GM19193 (cell line): ENCODE data around the gene TTC34.

Experiments used
- POLR2A ChIP-seq: IDR thresholded peaks from 4 replicates; pipeline ENCODE4 v1.6.1; 2011; ENCODE audit not compliant: insufficient read depth, insufficient read length; ENCODE audit errors: extremely low read depth

Gene TTC34, protein sequence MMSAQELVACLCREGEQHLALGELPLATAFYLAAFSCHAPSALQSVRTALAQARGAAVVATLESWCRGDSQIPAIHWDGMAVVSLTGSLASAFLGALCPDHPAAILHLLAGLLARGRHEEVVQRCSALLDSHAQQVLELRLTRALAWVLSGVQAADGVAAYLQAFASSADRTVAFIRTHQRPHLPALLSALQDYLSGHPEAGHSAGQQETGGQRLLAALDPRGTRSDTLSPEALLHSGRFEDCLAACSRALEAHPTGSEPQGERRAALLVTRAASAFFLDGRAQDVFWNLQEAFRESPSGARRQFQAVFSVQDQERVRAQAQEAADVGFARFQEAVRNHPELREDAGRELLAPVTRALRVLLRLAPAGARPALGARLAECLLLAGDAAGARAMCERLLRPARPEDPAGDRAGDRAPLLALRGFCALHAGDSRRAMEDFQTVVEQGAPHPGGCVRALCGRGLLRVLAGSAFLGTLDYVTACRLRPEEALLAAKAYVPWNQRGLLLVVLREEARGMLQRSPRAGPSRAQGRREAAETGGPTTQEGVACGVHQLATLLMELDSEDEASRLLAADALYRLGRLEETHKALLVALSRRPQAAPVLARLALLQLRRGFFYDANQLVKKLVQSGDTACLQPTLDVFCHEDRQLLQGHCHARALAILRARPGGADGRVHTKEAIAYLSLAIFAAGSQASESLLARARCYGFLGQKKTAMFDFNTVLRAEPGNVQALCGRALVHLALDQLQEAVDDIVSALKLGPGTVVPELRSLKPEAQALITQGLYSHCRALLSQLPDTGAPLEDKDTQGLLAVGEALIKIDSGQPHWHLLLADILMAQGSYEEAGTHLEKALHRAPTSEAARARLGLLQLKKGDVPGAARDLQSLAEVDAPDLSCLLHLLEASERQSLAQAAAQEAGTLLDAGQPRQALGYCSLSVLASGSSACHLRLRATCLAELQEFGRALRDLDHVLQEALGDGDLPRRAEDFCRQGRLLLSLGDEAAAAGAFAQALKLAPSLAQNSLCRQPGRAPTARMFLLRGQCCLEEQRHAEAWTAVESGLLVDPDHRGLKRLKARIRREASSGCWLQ

DNA sequence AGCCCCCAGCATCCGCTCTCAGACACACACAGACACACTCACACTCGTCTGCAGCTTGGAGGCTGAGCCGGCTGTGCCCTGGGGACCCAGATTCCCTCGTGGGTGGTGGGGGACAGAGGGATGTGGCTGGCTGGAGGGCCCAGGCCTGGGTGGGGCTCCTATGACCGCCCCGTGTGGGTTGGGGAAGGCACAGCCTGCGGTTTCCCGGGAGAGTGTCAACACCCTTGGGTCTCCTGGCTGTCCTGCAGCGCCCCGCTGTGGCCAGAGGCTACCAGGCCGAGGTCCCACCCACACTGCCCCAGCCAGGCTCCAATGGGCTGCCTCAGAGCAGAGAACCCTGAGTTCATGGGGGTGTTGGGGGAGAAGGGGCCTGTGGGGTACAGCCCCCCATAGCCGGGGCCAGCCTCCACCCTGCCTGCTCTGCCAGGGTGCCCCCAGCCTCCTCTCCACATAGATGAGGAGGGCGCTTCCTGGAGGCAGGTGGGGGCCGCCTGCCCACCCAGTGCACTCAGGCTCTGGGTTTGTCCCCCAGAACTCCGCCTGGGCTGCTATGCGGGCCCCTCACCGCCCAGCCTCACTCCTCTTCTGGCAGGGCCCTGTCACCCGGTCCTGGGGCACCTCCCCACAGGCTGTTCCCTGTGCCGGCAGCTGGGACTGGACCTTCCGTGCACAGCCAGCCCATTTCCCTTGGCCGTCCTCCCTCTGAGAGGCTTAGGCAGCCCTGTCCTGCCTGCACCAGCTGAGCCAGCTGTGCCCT is at the start of gene TTC34:
Gene TTC34 (minus strand): TSS at position 159 of the 757 bp plus-strand sequence. CDS start 866 bp downstream, outside the sequence.
- no peak for TF ChIP-seq POLR2A

DNA sequence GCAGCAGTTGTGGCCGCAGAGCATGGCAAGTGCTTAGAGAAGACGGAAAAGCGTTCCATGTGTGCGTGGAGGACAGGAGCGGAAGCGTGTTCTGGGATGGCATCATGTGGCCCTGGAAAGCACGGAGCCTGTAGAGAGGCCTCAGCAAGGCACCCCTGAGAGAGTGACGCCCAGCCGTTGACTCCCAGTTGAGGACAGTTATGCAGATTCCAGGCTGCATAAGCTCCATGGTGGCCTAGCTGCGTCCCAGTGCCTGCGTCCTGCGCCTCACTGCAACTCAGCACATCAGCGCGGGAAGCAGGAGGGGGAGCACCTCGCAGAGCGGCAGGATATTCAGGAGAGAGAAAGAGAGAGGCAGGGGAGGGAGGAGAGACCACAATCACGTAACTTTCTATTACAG is 49.0 kb upstream of the TTC34 start:
- no peak for TF ChIP-seq POLR2A

DNA sequence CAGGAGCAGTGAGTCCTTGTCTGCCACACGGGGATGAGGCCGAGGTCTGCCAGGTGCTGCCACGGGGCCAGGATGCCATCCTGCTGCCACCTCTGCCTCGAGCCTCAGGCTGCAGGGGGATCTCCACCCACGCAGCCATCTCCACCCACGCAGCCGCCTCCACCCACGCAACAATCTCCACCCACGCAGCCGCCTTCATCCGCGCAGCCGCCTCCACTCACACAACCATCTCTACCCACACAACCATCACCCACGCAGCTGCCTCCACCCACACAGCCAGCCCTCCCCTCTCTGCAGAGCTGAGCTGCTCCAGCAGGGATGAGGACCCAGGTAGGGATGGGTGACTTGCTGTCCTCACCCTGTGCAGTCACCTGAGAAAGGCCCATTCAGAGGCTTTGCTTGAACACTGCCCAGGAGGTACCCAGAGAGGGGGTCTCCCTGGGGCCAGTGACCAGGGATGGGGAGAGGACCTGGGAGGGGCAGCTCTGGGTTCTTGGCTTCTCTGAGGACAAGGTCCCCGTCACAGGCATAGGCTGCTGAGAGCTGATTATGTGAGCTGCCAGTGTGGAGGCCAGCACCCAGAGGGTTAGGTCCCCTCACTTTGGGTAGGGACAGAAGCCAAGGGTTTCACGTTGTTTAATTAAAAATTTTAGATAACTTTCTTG is 46.6 kb upstream of the TTC34 start:
- TF ChIP-seq POLR2A = no peak

DNA sequence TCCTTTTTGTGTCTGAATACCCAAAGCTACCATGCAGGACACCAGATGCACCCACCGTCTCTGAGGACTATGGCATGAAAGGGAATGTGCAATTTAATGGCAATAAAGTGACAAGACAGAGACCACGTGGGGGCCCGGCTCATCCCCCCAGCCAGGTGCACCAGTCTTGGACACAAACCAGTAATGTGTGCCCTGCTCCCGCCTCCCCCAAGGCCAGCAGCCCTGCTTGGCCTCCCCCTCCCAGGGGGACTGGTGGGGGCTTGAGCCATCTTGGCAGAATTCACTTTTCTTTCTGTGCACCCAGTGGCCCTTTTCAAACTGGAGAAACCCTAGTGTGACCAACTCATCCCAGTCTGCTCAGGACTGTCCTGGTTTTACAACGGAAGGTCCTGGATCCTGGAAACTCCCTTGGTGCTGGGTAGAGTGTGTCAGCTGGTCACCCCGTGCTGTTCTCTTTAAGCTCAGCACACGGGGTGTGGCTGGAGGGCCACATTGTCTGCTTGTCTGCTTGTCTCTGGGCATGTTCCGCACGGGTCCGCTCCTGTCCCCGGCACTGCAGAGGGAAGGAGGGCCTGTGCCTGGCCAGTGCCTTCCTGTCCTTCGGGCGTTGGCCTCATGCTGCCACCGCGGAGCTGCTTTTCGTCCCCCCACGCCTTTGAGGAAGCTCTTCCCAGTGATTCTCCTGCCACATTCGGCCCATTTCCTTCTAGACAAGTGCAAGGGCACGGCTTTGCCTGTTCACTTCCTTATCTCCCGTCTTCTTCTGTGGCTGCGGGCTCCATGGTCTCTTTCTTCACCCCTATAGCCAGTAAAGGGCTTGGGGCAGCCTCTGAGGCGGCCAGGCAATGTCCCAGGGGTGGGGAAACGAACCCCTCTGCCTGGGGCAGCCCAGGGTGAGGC is 45.8 kb upstream of the TTC34 start:
- TF ChIP-seq POLR2A = no peak

DNA sequence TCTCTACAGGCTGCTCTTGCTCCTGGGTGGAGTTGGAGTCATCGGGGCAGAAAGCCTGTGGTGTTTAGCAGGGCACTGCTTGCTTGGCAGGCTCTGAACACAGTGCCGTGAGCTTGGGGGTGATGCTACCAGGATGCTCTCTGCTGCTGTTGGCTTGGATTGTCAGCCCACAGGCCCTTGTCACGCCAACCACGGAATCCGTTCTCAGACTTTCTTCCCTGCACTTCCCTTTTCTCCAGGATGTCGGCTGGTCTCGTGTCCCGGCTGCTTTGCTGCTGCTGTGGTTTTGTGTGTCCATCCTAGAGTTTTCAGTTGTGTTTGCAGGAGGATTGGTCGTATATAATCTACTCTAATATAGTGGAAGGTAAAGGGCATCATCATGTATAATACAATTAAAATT is 44.4 kb upstream of the TTC34 start:
- TF ChIP-seq POLR2A = no peak

DNA sequence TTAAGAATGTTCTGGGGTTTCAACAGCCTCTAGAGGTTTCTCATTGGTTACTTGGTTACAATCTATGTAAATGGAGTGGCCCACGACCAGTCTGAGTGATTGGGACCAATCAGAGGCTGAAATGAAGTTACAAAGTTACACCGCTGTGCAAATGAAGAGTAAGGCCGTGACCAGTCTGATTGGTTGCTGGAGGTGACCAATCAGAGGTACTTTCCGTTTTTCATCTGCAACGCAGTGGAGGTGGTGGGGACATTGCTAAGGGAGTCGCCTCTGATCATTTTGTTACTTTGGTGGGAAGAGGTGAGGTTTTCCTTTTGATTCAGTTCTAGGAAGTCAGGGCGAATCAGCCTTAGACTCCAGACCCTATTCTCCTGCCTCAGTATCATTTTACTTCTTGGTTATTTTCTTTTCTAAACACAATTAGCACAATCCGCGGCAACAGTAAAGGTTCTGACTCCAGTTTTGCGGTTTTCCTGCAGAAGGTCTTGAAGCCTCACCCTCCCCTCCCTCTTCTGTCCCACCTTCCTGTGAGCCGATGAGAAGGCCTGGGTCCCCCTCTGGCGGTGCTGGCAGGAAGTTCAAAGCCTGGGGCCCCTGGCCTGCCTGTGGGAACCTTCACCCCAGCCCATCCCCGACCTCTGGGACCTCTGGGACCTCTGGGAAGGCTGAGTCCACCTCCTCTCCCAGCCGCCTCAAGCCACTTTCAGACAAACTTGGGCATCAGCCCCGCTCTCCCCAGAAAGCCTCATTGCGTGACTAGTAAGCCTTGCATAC is 38.7 kb upstream of the TTC34 start:
- TF ChIP-seq POLR2A = no peak

DNA sequence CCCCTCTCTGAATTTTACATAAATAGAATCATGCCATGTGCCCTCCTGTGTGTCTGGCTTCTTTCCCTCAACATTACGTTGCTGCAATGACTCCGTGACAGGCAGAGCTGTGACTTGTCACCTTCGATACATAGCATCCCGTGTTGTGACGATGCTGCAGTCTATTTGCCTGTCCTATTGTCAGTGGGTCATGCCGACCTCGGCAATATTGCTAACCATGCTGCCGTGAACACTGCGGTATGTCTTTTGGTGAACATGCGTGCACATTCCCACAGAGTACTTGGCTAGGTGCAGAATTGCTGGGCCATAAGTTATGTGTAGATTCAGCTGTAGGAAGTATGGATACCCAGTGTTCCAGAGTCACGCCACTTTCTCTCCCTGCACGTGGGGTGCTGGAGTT is 36.3 kb upstream of the TTC34 start:
- no peak for TF ChIP-seq POLR2A

DNA sequence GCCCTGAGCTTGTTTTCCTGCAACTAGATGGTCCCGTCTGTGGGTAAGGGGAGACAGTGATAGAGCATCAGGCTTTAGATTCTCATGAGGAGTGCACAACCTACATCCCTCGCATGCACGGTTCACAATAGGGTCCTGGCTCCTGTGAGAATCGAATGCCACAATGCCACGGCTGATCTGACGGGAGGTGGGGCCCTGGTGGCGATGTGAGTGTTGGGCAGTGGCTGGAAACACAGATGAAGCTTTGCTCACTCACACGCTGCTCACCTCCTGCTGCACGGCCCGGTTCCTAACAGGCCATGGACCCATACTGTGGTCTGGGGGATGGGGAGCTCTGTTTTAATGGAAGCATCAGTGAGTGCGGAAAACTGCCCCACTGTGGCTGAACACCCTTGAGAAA is 35.8 kb upstream of the TTC34 start:
- TF ChIP-seq POLR2A = no peak

DNA sequence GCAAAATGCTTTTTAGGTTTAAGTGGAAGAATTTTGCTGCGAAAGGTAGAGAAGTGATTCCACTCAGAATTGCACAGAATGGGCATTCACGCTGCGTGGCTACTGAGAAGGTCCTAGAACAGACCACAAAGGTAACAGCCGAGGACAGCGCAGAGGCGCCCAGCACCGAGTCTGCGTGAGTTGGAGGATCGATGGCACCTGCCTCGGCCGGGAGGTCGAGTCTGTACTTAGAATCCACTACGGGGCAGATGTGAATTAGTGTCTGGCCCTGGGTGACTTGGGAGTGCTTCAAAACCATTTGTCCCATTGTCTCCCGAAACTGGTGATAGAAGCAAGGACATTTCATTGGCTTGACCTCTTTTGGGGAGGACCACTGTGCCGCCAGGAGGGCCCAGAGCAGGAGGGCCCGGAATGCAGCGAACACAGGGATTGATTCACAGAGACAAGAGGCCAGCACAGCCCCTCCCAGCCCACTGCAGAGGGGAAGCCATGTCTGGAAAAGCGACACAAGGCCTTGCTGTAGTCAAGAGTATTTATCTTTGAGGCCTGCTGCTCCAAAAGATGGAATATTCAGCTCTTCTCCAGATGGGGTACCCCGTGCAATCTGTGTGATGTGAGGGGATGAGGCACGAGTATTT is 35.0 kb upstream of the TTC34 start:
- TF ChIP-seq POLR2A = no peak

DNA sequence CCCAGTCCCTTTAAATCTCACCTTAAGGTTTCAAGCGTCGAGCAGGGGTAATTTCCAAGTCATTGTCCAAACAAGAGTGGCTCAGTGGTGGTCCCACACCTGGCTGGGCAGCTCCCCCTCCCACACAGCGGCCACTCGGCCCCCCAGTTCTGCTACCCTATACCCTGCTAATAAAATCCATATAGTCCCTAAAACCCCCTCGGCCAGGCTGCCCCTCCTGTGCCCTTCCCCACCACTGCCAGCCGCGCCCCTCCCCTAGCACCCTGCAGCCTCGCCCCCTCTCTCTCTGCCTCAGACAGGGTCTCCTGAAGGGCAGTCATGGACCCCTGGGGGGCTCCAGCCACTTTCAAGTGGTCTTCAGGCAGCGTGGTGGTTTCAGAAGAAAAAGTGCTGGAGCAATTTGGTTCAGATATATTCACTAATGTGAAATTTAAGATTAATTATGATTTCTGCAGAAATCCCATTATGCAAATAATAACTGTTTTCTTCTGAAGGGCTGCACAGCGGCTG is 34.2 kb upstream of the TTC34 start:
- no peak for TF ChIP-seq POLR2A

DNA sequence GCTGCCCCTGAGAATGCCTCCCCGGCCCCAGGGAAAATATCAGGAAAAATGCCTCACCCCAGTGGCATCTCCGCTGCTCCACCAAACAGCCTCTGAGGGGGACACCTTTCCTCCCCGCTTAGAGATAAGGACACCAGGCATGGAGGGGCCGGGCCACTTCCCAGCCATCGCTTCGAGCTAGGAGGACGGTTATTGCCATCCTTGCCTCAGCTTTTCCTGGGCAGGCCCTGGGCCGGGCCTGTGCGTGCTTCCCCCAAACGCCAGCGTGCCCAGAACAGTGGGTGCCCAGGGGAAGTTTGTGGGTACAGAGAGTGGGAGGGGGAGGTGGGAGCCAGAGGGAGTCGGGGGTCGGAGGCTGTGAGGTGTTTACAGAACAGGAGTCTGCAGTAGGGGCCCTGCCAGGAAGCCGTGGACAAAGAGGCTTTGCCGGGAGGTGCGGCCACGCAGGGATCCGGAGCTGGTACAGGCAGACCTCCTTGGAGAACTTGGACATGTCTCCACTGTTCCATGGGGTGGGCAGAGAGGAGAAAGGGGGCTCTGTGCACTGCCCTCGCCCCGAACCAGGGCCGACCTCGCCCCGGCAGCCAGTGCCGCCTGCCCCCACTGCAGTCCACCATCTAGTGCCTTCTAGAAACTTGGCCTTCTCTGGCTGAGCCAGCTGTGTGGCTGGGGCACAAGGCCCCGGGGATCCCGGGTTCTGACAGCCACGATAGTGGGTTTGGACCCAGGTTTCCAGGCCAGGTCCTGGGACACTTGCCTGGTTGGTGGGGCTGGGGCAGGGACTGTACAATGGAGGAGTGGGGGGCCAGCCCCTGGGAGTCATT is 33.5 kb upstream of the TTC34 start:
- TF ChIP-seq POLR2A = no peak
